Neural progenitor cell (in vitro differentiated cells): Measurements from ENCODE around the gene CD28. TPM values are rescaled to one million over a fixed set of nuclear protein-coding genes. Genes with fewer than 3 reads are reported as not detected.
A peak's percentile ranks its signal among the peaks of the same experiment; 100 is the strongest.

ENCODE experiments used
- DNase-seq: peaks from one replicate; pipeline ENCODE4 v3.0.0-alpha.2; 2016; ENCODE audit warnings: low spot score
- H2AFZ ChIP-seq: fragments of 200-600 bp; sonication (generic); replicated peaks from 2 replicates; pipeline ENCODE4 v1.6.1; 2016; ENCODE audit warnings: antibody characterized with exemption
- H3F3A ChIP-seq: fragments of 200-600 bp; sonication (generic); 2 replicates; pipeline ENCODE4 v1.6.1; 2016; ENCODE audit warnings: antibody characterized with exemption, low read depth
- H3K27ac ChIP-seq: fragments of 200-600 bp; sonication (generic); 2 replicates; pipeline ENCODE4 v1.5.1; 2016; ENCODE audit warnings: mild to moderate bottlenecking
- H3K27me3 ChIP-seq: fragments of 200-600 bp; sonication (generic); 2 replicates; pipeline ENCODE4 v1.6.1; 2016; ENCODE audit warnings: mild to moderate bottlenecking, moderate library complexity
- H3K36me3 ChIP-seq: fragments of 200-600 bp; sonication (generic); 2 replicates; pipeline ENCODE4 v1.5.1; 2016
- H3K4me1 ChIP-seq: fragments of 200-600 bp; sonication (generic); 2 replicates; pipeline ENCODE4 v1.6.1; 2016; ENCODE audit warnings: mixed run types
- H3K4me2 ChIP-seq: fragments of 200-600 bp; sonication (generic); 2 replicates; pipeline ENCODE4 v1.6.1; 2016
- H3K4me3 ChIP-seq: fragments of 200-600 bp; sonication (generic); 2 replicates; pipeline ENCODE4 v1.5.1; 2016
- H3K79me2 ChIP-seq: fragments of 200-600 bp; sonication (generic); 2 replicates; pipeline ENCODE4 v1.6.1; 2016; ENCODE audit warnings: low read depth
- H3K9ac ChIP-seq: fragments of 200-600 bp; sonication (generic); 2 replicates; pipeline ENCODE4 v1.6.1; 2016
- H3K9me3 ChIP-seq: fragments of 200-600 bp; sonication (generic); 2 replicates; pipeline ENCODE4 v1.5.1; 2016; ENCODE audit warnings: low read depth
- H4K20me1 ChIP-seq: fragments of 200-600 bp; sonication (generic); 2 replicates; pipeline ENCODE4 v1.6.1; 2016; ENCODE audit warnings: low read depth
- H3K27ac Mint-ChIP-seq: 3 replicates; pipeline ENCODE4 v1.8.0; 2021; ENCODE audit warnings: mixed read lengths
- H3K27me3 Mint-ChIP-seq: 2 replicates; pipeline ENCODE4 v1.8.0; 2022; ENCODE audit warnings: low read depth, mild to moderate bottlenecking, inconsistent platforms, moderate library complexity, mixed read lengths; ENCODE audit not compliant: insufficient read depth
- H3K36me3 Mint-ChIP-seq: 3 replicates; pipeline ENCODE4 v1.8.0; 2021; ENCODE audit warnings: mixed read lengths
- H3K4me1 Mint-ChIP-seq: 3 replicates; pipeline ENCODE4 v1.8.0; 2021; ENCODE audit warnings: mixed read lengths
- H3K4me3 Mint-ChIP-seq: 3 replicates; pipeline ENCODE4 v1.8.0; 2021; ENCODE audit warnings: mild to moderate bottlenecking, moderate library complexity, mixed read lengths
- H3K9me3 Mint-ChIP-seq: 3 replicates; pipeline ENCODE4 v1.8.0; 2020; ENCODE audit warnings: mixed read lengths
- CTCF ChIP-seq: fragments of 200-600 bp; sonication (generic); IDR thresholded peaks from 2 replicates; pipeline ENCODE4 v1.5.1; 2017; ENCODE audit warnings: antibody characterized with exemption, mild to moderate bottlenecking
- EZH2 ChIP-seq: fragments of 200-600 bp; sonication (generic); IDR thresholded peaks from 2 replicates; pipeline ENCODE4 v1.6.1; 2017; ENCODE audit warnings: antibody characterized with exemption, mild to moderate bottlenecking, moderate library complexity
- EZH2phosphoT487 ChIP-seq: fragments of 200-600 bp; sonication (generic); IDR thresholded peaks from 2 replicates; pipeline ENCODE4 v1.6.1; 2017; ENCODE audit warnings: antibody characterized with exemption
- total RNA-seq: library from RNA; depleted of rRNA; stranded (reverse); fragments of >200 nt; gene quantifications from 2 replicates; pipeline ENCODE4 v1.2.3, GENCODE V29; 2015; ENCODE audit warnings: low replicate concordance

Gene CD28
- total RNA-seq, 1 donor from 2014 or later, result not detected

DNA sequence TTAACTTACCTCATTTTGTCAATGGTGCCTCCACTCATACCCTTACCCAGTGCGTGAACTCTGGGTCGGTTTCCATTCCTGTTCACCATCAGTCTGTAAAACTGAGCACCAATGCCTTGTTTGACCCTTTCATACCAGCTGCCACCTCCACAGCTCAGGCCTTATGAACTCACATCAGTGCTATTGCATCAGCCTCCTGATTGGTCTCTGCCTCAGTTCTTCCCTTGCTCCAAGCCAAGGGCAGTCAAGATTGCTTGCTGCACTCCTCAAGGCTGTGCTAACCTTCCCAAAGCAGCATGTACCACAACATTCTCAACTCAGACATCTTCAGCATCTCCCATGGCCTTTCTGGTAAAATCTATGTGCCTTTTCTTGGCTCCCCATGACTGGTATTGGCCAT, 9.3 kb downstream of the CD28 start:
- Mint-ChIP-seq H3K4me3 (no peak overlapping the region), H3K27ac (no peak overlapping the region), H3K9me3 (no peaks in the 10 kb centered on the region), H3K36me3 (no peaks in the 10 kb centered on the region), H3K4me1 (peaks cover 14% of the 10 kb centered on the region), H3K27me3 (peaks cover 5% of the 10 kb centered on the region)
- peaks cover 19% of the 10 kb centered on the region for H3K4me1 ChIP-seq
- no peaks in the 10 kb centered on the region for H3K9me3 ChIP-seq
- no peak overlapping the region for H2AFZ ChIP-seq
- no peaks in the 10 kb centered on the region for H3K27me3 ChIP-seq
- DNase-seq, result no peak
- no peaks in the 10 kb centered on the region for H4K20me1 ChIP-seq
- no peak overlapping the region for H3K4me3 ChIP-seq
- no peak overlapping the region for H3K27ac ChIP-seq
- H3F3A ChIP-seq, result peaks cover 6% of the 10 kb centered on the region
- H3K36me3 ChIP-seq, result no peaks in the 10 kb centered on the region
- H3K4me2 ChIP-seq, result no peak overlapping the region
- H3K79me2 ChIP-seq, result no peaks in the 10 kb centered on the region
- H3K9ac ChIP-seq, result no peak overlapping the region
- TF ChIP-seq EZH2phosphoT487 (no peak), EZH2 (no peak), CTCF (no peak)

GRCh38 chr2:203718087-203718486, 11.6 kb downstream of the CD28 start:
- no peaks in the 10 kb centered on the region for H3K9me3 Mint-ChIP-seq
- peaks cover 14% of the 10 kb centered on the region for H3K4me1 Mint-ChIP-seq
- Histone ChIP-seq H3K27ac (no peak overlapping the region), H3K9me3 (no peaks in the 10 kb centered on the region), H4K20me1 (no peaks in the 10 kb centered on the region), H2AFZ (peak overlapping the region; percentile 72), H3K4me1 (peaks cover 29% of the 10 kb centered on the region), H3F3A (peaks cover 6% of the 10 kb centered on the region), H3K9ac (no peak overlapping the region), H3K79me2 (no peaks in the 10 kb centered on the region), H3K4me2 (no peak overlapping the region), H3K4me3 (no peak overlapping the region), H3K27me3 (no peaks in the 10 kb centered on the region), H3K36me3 (no peaks in the 10 kb centered on the region)
- H3K36me3 Mint-ChIP-seq, result no peaks in the 10 kb centered on the region
- H3K4me3 Mint-ChIP-seq, result no peak overlapping the region
- H3K27ac Mint-ChIP-seq, result no peak overlapping the region
- DNase-seq, result no peak
- H3K27me3 Mint-ChIP-seq, result peaks cover 5% of the 10 kb centered on the region
- TF ChIP-seq EZH2phosphoT487 (no peak), EZH2 (no peak), CTCF (no peak)

GRCh38 chr2:203719456-203720410, 13.3 kb downstream of the CD28 start:
- H3K4me3 Mint-ChIP-seq, result no peak overlapping the region
- no peak overlapping the region for H3K4me2 ChIP-seq
- TF ChIP-seq EZH2 (no peak), EZH2phosphoT487 (no peak), CTCF (no peak)

More at GRCh38 chr2:203719456-203720410, 13.3 kb downstream of the CD28 start:
- Histone ChIP-seq H3K27ac (no peak overlapping the region), H3K4me1 (peaks cover 15% of the 10 kb centered on the region), H2AFZ (peak overlapping the region; percentile 55), H3K4me3 (no peak overlapping the region), H3F3A (no peaks in the 10 kb centered on the region), H3K9ac (no peak overlapping the region), H3K79me2 (no peaks in the 10 kb centered on the region), H3K9me3 (no peaks in the 10 kb centered on the region), H3K36me3 (no peaks in the 10 kb centered on the region), H3K27me3 (no peaks in the 10 kb centered on the region), H4K20me1 (no peaks in the 10 kb centered on the region)
- Mint-ChIP-seq H3K9me3 (no peaks in the 10 kb centered on the region), H3K27me3 (peaks cover 5% of the 10 kb centered on the region), H3K27ac (no peak overlapping the region), H3K36me3 (no peaks in the 10 kb centered on the region), H3K4me1 (no peaks in the 10 kb centered on the region)
- DNase-seq, result no peak
